PFSK-1 (cell line): ENCODE measurements around the gene MEGF10.

Experiments used
- FOXP2 ChIP-seq: optimal IDR thresholded peaks from 2 replicates; pipeline ENCODE3; 2011; ENCODE audit warnings: borderline replicate concordance, control low read depth, inconsistent platforms; ENCODE audit not compliant: insufficient read depth; ENCODE audit errors: extremely low read length, extremely low read depth
- POLR2AphosphoS5 ChIP-seq: IDR thresholded peaks from 2 replicates; pipeline ENCODE4 v1.6.1; 2012; ENCODE audit warnings: low read depth, mild to moderate bottlenecking, control low read depth, low read length, moderate library complexity
- SIN3A ChIP-seq: IDR thresholded peaks from 2 replicates; pipeline ENCODE4 v1.6.1; 2012; ENCODE audit warnings: mild to moderate bottlenecking, low read length, moderate library complexity, borderline replicate concordance; ENCODE audit not compliant: insufficient read depth
- TAF1 ChIP-seq: IDR thresholded peaks from 2 replicates; pipeline ENCODE4 v1.6.1; 2012; ENCODE audit warnings: low read length, control low read depth, borderline replicate concordance; ENCODE audit not compliant: insufficient read depth
- TF ChIP-seq, protein P1 (sequence below), 2 experiments: IDR thresholded peaks; 2 replicates each; pipeline versions ENCODE4 v1.6.1 to v1.8.0; 2011 to 2012; ENCODE audit warnings: low read depth in 2 of 2, low read length in 2 of 2, control low read depth in 1 of 2, inconsistent platforms in 1 of 2, mild to moderate bottlenecking in 1 of 2, moderate library complexity in 1 of 2; ENCODE audit not compliant: insufficient read depth in 1 of 2

Gene MEGF10

DNA sequence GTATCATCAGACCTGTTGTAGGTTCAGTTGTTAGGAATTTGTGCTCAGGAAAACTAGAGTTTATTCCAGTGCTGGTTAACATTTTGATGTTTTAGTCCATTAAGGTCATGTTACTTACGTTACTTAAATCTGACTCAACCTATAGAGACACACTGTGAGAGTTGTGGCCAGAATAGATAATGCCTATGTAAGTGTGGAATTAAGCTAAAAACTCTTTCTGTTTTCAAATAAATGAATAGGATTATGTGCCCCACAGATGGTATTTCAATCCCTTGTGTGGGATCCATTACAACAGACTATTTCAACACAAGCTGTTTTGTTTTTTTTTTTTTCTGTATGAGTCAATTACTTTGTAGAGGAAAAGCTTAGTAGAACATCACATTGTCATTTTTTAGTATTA, 68.1 kb downstream of the MEGF10 start:
- TF ChIP-seq SIN3A (no peak), POLR2AphosphoS5 (no peak), TAF1 (no peak), FOXP2 (no peak)
- TF ChIP-seq, protein P1, sequence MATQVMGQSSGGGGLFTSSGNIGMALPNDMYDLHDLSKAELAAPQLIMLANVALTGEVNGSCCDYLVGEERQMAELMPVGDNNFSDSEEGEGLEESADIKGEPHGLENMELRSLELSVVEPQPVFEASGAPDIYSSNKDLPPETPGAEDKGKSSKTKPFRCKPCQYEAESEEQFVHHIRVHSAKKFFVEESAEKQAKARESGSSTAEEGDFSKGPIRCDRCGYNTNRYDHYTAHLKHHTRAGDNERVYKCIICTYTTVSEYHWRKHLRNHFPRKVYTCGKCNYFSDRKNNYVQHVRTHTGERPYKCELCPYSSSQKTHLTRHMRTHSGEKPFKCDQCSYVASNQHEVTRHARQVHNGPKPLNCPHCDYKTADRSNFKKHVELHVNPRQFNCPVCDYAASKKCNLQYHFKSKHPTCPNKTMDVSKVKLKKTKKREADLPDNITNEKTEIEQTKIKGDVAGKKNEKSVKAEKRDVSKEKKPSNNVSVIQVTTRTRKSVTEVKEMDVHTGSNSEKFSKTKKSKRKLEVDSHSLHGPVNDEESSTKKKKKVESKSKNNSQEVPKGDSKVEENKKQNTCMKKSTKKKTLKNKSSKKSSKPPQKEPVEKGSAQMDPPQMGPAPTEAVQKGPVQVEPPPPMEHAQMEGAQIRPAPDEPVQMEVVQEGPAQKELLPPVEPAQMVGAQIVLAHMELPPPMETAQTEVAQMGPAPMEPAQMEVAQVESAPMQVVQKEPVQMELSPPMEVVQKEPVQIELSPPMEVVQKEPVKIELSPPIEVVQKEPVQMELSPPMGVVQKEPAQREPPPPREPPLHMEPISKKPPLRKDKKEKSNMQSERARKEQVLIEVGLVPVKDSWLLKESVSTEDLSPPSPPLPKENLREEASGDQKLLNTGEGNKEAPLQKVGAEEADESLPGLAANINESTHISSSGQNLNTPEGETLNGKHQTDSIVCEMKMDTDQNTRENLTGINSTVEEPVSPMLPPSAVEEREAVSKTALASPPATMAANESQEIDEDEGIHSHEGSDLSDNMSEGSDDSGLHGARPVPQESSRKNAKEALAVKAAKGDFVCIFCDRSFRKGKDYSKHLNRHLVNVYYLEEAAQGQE (IDR thresholded peaks at IDR 0.05; ENCODE audit: insufficient read depth in 1 of 2, low read depth in 2 of 2, low read length in 2 of 2) = no peak

DNA sequence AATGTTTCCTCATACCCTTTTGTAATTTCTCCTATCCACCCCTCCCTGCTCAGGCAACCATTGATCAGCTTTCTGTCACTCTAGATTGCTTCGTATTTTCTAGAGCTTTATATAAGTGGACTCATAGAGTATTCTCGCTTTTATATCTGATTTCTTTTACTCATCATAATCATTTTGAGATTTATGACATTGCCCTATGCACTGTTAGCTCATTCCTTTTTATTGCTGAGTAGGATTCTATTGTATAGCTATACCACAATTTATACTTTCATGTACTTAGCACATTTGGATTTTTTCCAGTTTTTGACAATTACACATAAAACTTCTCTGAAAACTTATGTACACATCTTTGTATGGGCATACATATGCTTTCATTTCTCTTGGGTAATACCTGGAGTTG, 68.9 kb downstream of the MEGF10 start:
- no peak for TF ChIP-seq FOXP2
- no peak for TF ChIP-seq TAF1
- TF ChIP-seq, protein P1 (IDR thresholded peaks at IDR 0.05; ENCODE audit: insufficient read depth in 1 of 2, low read depth in 2 of 2, low read length in 2 of 2) = no peak
- TF ChIP-seq POLR2AphosphoS5 = no peak
- no peak for TF ChIP-seq SIN3A

DNA sequence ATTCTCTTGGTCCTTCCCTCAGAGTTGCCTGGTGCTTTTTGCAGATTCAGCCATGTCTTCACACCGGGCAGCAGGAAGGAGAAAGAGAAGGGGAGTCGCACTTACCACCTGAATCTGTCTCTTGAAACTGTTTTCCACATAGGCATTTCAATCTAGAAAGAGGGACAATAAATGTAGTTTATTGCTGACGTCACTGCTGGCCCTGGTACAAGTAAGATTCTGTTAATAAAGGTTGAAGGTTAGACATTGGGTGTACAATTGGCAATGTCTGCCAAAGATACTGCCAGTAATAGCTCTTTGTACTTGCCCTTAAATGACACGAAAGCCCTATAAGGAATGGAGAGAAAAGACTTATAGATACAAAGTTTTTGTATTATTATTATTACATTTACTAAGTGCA, 72.8 kb downstream of the MEGF10 start:
- TF ChIP-seq, protein P1 (IDR thresholded peaks at IDR 0.05; ENCODE audit: insufficient read depth in 1 of 2, low read depth in 2 of 2, low read length in 2 of 2) = no peak
- TF ChIP-seq FOXP2 (no peak), TAF1 (no peak), SIN3A (no peak), POLR2AphosphoS5 (no peak)

DNA sequence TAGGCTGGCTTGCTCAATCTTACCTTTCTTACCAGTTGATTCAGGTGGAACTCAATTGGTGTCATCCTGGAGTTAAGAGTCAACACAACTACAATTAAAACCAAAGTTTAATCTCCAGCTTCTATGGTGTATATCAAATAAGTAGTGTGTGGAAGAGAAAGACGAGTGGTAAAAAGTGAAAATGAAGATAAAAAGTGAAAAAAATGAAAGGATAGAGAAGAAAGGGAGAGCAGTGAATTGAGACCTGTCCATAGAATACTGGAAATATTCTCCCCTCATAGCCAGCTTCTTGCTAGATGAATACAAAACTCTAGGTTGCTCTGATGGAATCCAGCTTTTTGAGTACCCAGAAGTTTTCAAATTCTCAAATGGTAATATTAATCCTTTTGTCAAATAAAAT, 76.4 kb downstream of the MEGF10 start:
- TF ChIP-seq, protein P1 (IDR thresholded peaks at IDR 0.05; ENCODE audit: insufficient read depth in 1 of 2, low read depth in 2 of 2, low read length in 2 of 2) = no peak
- no peak for TF ChIP-seq POLR2AphosphoS5
- no peak for TF ChIP-seq TAF1
- TF ChIP-seq SIN3A = no peak
- TF ChIP-seq FOXP2 = no peak

DNA sequence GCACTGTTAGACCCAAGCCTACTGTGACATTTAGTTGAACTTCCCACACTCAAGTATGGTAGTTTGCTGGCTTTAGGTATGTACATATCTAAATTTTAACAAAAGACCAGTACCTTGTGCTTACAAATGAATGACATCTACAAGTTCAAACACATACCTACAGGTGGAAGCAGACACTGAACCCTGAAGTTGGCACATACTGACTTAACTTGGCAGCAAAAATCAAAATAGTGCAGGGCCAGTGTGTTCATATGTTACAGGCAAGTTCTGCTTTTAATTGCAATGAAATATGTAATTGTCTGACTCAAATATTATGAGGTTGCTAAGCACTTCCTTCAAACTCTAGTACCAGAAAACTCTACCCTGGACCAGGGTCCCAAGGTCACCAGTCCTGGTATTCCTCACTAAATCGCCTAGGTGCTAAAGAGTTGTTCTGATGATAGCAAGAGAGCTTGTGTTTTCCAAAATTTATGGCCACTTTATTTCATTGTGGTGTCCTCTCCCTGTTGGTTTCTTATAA, 77.4 kb downstream of the MEGF10 start:
- TF ChIP-seq SIN3A (no peak), FOXP2 (no peak), TAF1 (no peak), POLR2AphosphoS5 (no peak)
- TF ChIP-seq, protein P1 (IDR thresholded peaks at IDR 0.05; ENCODE audit: insufficient read depth in 1 of 2, low read depth in 2 of 2, low read length in 2 of 2) = no peak
